Common myeloid progenitor, CD34-positive (primary cell): ENCODE results near the gene SNX2.

ENCODE experiments used
- CTCF ChIA-PET: fragments of 350-600 bp; sonication (Branson Sonifier 250); formaldehyde crosslinking; loops from one replicate; lab custom pipeline; 2021; ENCODE audit warnings: antibody characterized with exemption; lab: Charles Lee
- POLR2A ChIA-PET: fragments of 350-600 bp; sonication (Branson Sonifier 250); formaldehyde crosslinking; loops from one replicate; lab custom pipeline; 2021; ENCODE audit warnings: antibody characterized with exemption; lab: Charles Lee
- DNase-seq, 3 donors: peaks; one replicate each; pipeline versions ENCODE4 v3.0.0 to v3.0.0-alpha.2; 2013
- H3K27ac ChIP-seq, 2 experiments: 1 replicate in 1 of 2; 2 replicates in 1 of 2; pipeline ENCODE4 v1.7.0; 2013; ENCODE audit warnings: inconsistent platforms in 2 of 2, low read length in 2 of 2, mild to moderate bottlenecking in 2 of 2, low read depth in 1 of 2, moderate library complexity in 1 of 2; ENCODE audit not compliant: severe bottlenecking in 2 of 2, insufficient read depth in 1 of 2, poor library complexity in 1 of 2
- H3K27me3 ChIP-seq, 5 experiments: replicated peaks in 2 of 5; 1 replicate in 3 of 5; 2 replicates in 2 of 5; pipeline versions ENCODE4 v1.6.1 to v1.7.0; 2013; ENCODE audit warnings: low read length in 4 of 5, mild to moderate bottlenecking in 2 of 5, moderate library complexity in 2 of 5, inconsistent platforms in 1 of 5; ENCODE audit not compliant: insufficient read depth in 5 of 5, control insufficient read depth in 4 of 5
- H3K36me3 ChIP-seq, 4 experiments: 1 replicate in 2 of 4; 2 replicates in 2 of 4; pipeline versions ENCODE4 v1.6.1 to v1.7.0; 2013; ENCODE audit warnings: low read length in 3 of 4, control low read depth in 1 of 4, mild to moderate bottlenecking in 1 of 4; ENCODE audit not compliant: control insufficient read depth in 4 of 4, insufficient read depth in 4 of 4
- H3K4me1 ChIP-seq, 4 experiments: 1 replicate in 3 of 4; 2 replicates in 1 of 4; pipeline versions ENCODE4 v1.6.1 to v1.7.1; 2013; ENCODE audit warnings: low read length in 3 of 4, mild to moderate bottlenecking in 3 of 4, control low read depth in 1 of 4, inconsistent platforms in 1 of 4, moderate library complexity in 1 of 4; ENCODE audit not compliant: control insufficient read depth in 4 of 4, insufficient read depth in 4 of 4; ENCODE audit errors: control extremely low read depth in 1 of 4
- H3K4me3 ChIP-seq, 7 experiments: 1 replicate in 4 of 7; 2 replicates in 3 of 7; pipeline versions ENCODE4 v1.5.1 to v1.7.0; 2013; ENCODE audit warnings: mild to moderate bottlenecking in 7 of 7, low read length in 6 of 7, moderate library complexity in 6 of 7, inconsistent platforms in 2 of 7, low read depth in 2 of 7, control low read depth in 1 of 7; ENCODE audit not compliant: insufficient read depth in 4 of 7, control insufficient read depth in 1 of 7; ENCODE audit errors: extremely low read depth in 1 of 7
- H3K9me3 ChIP-seq, 5 experiments: 1 replicate in 4 of 5; 2 replicates in 1 of 5; pipeline versions ENCODE4 v1.6.1 to v1.7.1; 2013; ENCODE audit warnings: low read length in 4 of 5, mild to moderate bottlenecking in 2 of 5, inconsistent platforms in 1 of 5, low read depth in 1 of 5, moderate library complexity in 1 of 5; ENCODE audit not compliant: control insufficient read depth in 4 of 5, insufficient read depth in 2 of 5; ENCODE audit errors: control extremely low read depth in 1 of 5
- WGBS: methylation state at CpG from one replicate; pipeline ENCODE4 v1.1.5; 2013; ENCODE audit not compliant: insufficient coverage; 5-methylcytosine and 5-hydroxymethylcytosine counted together

The SNX2 gene

DNA sequence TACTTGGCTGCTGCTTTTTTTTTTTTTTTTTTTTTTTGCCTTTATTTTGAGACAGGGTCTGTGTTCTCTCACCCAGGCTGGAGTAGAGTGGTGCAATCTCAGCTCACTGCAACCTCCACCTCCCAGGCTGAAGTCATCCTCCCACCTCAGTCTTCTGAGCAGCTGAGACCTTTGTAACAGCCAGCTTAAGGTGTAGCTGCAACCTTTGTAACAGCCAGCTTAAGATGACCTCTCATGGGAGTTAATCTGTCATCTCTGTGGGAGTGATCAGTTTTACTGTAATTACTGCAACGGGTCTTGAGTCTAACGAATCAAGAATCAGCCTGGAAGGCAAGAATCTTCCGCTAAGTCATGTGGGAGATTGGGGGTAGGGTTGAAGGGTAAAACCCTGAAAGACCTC lies 31.6 kb upstream of the SNX2 start:
- Histone ChIP-seq H3K4me1 (no peaks in the 10 kb centered on the region), H3K9me3 (no peaks in the 10 kb centered on the region), H3K36me3 (no peaks in the 10 kb centered on the region), H3K27ac (no peak overlapping the region), H3K4me3 (no peak overlapping the region), H3K27me3 (peaks cover 0 to 2% (median 0%) of the 10 kb centered on the region in 5 experiments)
- no peak for DNase-seq
- whole genome bisulfite sequencing = 100% methylated on average over 3 of the region's 3 CpGs
- ChIA-PET CTCF (no interaction called here), POLR2A (no interaction called here)

DNA sequence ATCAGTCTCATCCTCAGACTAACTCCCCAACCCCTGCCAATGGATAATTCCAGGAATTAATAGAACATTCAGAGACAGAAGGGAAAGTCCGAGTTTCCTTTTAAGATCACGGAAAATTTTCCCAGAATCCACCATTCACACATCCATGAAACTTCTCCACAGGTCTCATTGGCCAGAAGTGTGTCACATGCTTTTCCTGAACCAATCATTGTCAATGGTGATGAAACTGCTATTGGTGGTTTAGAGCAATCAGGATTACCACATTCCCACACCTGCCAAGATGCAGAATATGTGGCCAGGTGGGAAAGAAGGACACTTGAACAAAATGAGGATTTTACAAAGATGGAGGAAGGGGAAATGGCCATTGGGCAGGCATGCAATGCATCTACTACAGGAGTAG lies 29.3 kb upstream of the SNX2 start:
- no peaks in the 10 kb centered on the region for H3K36me3 ChIP-seq
- peaks cover 0 to 2% (median 0%) of the 10 kb centered on the region in 5 experiments for H3K27me3 ChIP-seq
- DNase-seq = no peak
- no peak overlapping the region for H3K27ac ChIP-seq
- H3K4me1 ChIP-seq = no peaks in the 10 kb centered on the region
- CTCF ChIA-PET = no interaction called here
- POLR2A ChIA-PET = no interaction called here
- no CpG with 5 or more reads among the region's 2 CpGs for WGBS
- H3K9me3 ChIP-seq = no peaks in the 10 kb centered on the region
- no peak overlapping the region for H3K4me3 ChIP-seq

DNA sequence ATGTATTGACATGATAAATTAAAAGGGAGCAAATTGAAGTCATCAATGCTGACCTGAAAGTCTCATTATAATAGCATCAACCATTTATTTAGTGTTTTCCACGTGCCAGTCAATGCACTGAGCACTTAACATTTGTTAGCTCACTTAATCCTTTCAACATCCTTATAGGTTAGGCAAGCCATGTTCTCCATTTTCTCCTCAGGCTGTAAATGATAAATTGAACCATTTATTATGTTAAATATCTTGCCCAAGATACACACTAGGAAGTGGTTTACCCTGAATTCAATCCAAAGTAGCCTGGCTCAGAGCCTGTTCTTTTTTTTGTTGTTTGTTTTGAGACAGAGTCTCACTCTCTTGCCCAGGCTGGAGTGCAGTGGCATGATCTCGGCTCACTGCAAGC lies 25.0 kb upstream of the SNX2 start:
- ChIA-PET POLR2A (no interaction called here), CTCF (no interaction called here)
- 100% methylated on average over 1 of the region's 2 CpGs for WGBS

DNA sequence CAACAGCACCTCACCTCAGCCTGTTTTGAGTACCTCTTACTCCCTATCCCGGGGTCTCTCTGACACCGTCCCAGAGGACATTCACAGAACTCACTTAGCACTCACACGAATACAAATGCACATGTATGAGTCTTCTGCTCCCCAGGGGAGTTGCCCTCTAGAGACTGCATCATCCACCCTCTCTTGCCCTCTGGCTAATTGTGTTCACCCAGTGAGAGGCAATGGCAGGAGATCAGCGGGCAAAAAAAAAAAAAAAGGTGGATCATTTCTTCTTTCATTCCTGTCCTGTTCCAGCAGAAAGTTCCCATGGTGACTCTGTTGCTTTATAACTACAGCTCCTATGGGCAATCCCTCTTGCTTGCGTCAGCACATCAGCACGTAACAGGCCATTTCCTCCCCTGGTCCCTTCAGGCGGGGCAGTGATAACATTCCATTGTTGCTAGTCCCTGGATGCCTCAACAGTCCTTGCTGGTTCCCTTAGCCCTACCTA lies 23.5 kb upstream of the SNX2 start:
- ChIA-PET POLR2A (no interaction called here), CTCF (interaction anchor here (0.6 to 0.8 kb wide), 2 partner anchors 10 to 53 kb away, joined by 3 read pairs; no protein-coding TSS in a partner anchor)
- Histone ChIP-seq H3K27ac (no peak overlapping the region), H3K36me3 (no peaks in the 10 kb centered on the region), H3K9me3 (no peaks in the 10 kb centered on the region), H3K27me3 (no peaks in the 10 kb centered on the region), H3K4me1 (peaks cover 0 to 11% (median 0%) of the 10 kb centered on the region in 4 experiments), H3K4me3 (no peak overlapping the region)
- 96% methylated on average over 6 of the region's 7 CpGs for WGBS
- no peak for DNase-seq

More for the DNA sequence above, 25.0 kb upstream of the SNX2 start:
- H3K4me3 ChIP-seq = no peak overlapping the region
- no peaks in the 10 kb centered on the region for H3K36me3 ChIP-seq
- no peaks in the 10 kb centered on the region for H3K27me3 ChIP-seq
- H3K9me3 ChIP-seq = no peaks in the 10 kb centered on the region
- DNase-seq = no peak
- H3K4me1 ChIP-seq = no peaks in the 10 kb centered on the region
- H3K27ac ChIP-seq = no peak overlapping the region

DNA sequence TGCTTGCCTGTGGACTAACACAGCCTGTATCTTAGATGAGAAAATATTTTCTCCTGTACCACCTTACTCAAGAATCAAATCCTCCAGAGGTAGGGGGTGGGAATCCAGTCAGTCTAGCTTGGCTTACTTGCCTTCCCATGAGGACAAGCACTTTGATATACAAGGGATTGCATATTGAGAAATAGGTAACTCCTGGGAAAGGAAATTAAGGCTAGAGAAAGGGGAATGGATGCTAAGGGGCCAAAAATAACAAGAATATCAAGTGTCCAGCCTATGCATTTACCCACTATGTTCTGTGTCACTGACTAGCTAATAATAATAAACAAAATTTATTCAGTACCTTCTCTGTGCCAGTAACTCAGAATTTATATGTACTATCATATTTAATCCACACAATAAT lies 21.4 kb upstream of the SNX2 start:
- no peaks in the 10 kb centered on the region for H3K27me3 ChIP-seq
- POLR2A ChIA-PET = no interaction called here
- H3K4me1 ChIP-seq = peaks cover 0 to 19% (median under 1%) of the 10 kb centered on the region in 4 experiments
- CTCF ChIA-PET = no interaction called here
- H3K36me3 ChIP-seq = no peaks in the 10 kb centered on the region
- no peaks in the 10 kb centered on the region for H3K9me3 ChIP-seq
- DNase-seq = no peak
- no peak overlapping the region for H3K27ac ChIP-seq
- H3K4me3 ChIP-seq = no peak overlapping the region

DNA sequence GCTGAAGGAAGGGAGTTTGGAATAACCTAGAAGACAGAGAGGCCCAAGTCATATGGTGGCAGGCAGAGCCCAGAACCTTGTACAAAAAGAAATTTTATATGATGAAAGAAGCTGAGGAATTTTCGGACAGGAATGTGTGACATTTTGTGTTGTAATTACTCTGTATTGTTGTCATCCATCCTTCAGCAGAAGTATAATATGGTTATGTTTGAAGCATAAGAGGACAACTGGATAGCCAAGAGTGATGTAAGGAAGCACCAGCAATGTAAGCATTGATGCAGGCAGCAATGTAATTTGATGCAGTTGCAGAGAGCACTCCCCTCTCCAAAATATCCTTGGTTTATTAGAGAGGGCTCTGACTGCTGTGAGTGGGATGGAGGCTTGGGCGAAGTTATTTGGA lies 19.1 kb upstream of the SNX2 start:
- Histone ChIP-seq H3K4me1 (peaks cover 0 to 19% (median under 1%) of the 10 kb centered on the region in 4 experiments), H3K36me3 (no peaks in the 10 kb centered on the region), H3K4me3 (no peak overlapping the region), H3K27me3 (no peaks in the 10 kb centered on the region), H3K27ac (no peak overlapping the region), H3K9me3 (no peaks in the 10 kb centered on the region)
- CTCF ChIA-PET = no interaction called here
- POLR2A ChIA-PET = no interaction called here
- WGBS = 100% methylated on average over 1 of the region's 2 CpGs
- no peak for DNase-seq

DNA sequence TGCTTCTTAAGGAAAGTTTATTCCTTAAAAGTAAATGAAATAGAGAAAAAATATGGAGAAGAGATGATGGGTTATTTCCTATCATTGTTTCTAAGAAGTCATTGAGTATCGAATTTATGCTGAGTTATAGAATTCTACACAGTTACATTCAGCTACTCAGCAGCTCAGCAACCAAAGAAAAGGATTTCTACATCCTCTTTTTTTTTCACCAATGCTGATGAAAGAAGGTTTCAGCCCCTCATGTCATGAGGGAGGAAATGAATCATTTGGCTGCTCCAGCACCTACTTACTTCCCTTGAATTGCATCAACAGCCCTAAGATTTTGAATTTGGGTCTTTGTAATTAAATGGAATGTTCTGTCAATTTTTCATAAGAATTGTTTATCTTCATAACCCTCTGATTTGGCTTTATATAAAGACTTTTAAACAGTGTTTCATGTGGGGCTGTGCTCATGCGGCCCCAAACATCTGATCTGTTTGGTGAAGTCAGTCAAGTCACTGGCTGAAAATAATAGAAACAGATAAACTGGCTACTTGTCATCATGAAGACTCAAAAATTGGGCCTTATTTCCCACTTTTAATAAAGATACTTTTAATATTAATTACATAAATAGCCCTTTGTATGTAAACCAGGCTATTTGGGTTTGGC lies 18.5 kb upstream of the SNX2 start:
- Histone ChIP-seq H3K36me3 (no peaks in the 10 kb centered on the region), H3K4me3 (no peak overlapping the region), H3K27ac (no peak overlapping the region), H3K9me3 (no peaks in the 10 kb centered on the region), H3K4me1 (peaks cover 0 to 19% (median under 1%) of the 10 kb centered on the region in 4 experiments), H3K27me3 (no peaks in the 10 kb centered on the region)
- WGBS = no CpG with 5 or more reads among the region's 2 CpGs
- peak; percentile 45 to 81 (median 73) for DNase-seq
- ChIA-PET CTCF (no interaction called here), POLR2A (no interaction called here)
